CD14-positive monocyte (primary cell): ENCODE results near the gene SDK1. TPM values are rescaled to one million over a fixed set of nuclear protein-coding genes. Genes with fewer than 3 reads are reported as not detected.

Source experiments
- DNase-seq, 3 donors: peaks; one replicate each; pipeline ENCODE4 v3.0.0-alpha.2; 2011 to 2022
- H2AFZ ChIP-seq: 2 replicates; pipeline ENCODE4 v1.6.0; 2012; ENCODE audit warnings: mild to moderate bottlenecking, low read depth, low read length, inconsistent platforms; ENCODE audit not compliant: insufficient read depth, poor library complexity, severe bottlenecking
- H3K27ac ChIP-seq, 2 donors: 1 replicate in 1 of 2; 2 replicates in 1 of 2; pipeline ENCODE4 v1.5.1; 2012 to 2013; ENCODE audit warnings: low read length in 2 of 2, control low read depth in 1 of 2, inconsistent platforms in 1 of 2, low read depth in 1 of 2, mild to moderate bottlenecking in 1 of 2
- H3K27me3 ChIP-seq, 2 donors: one replicate each; pipeline versions ENCODE4 v1.6.0 to v1.6.1; 2011 to 2013; ENCODE audit warnings: low read length in 2 of 2; ENCODE audit not compliant: control insufficient read depth in 2 of 2, insufficient read depth in 2 of 2
- H3K36me3 ChIP-seq, 2 donors: replicated peaks in 1 of 2; 1 replicate in 1 of 2; 2 replicates in 1 of 2; pipeline versions ENCODE4 v1.5.1 to v1.6.1; 2012 to 2013; ENCODE audit warnings: low read length in 2 of 2, control low read depth in 1 of 2, inconsistent platforms in 1 of 2, mild to moderate bottlenecking in 1 of 2; ENCODE audit not compliant: insufficient read depth in 2 of 2, control insufficient read depth in 1 of 2
- H3K4me1 ChIP-seq, 2 donors: 1 replicate in 1 of 2; 2 replicates in 1 of 2; pipeline versions ENCODE4 v1.5.1 to v1.6.1; 2012 to 2013; ENCODE audit warnings: low read length in 2 of 2, control low read depth in 1 of 2, inconsistent platforms in 1 of 2, mild to moderate bottlenecking in 1 of 2, moderate library complexity in 1 of 2; ENCODE audit not compliant: insufficient read depth in 2 of 2, control insufficient read depth in 1 of 2
- H3K4me2 ChIP-seq: replicated peaks from 2 replicates; pipeline ENCODE3; 2012; ENCODE audit warnings: low read length, moderate library complexity, mild to moderate bottlenecking; ENCODE audit not compliant: poor library complexity, severe bottlenecking; ENCODE audit errors: extremely low read depth
- H3K4me3 ChIP-seq, 3 experiments: fragments of 200-600 bp in 1 of 3; sonication (generic) in 1 of 3; replicated peaks in 1 of 3; 1 replicate in 2 of 3; 2 replicates in 1 of 3; pipeline ENCODE4 v1.5.1; 2011 to 2013; ENCODE audit warnings: low read length in 3 of 3, mild to moderate bottlenecking in 3 of 3, control low read depth in 2 of 3, low read depth in 2 of 3, inconsistent platforms in 1 of 3, moderate library complexity in 1 of 3
- H3K79me2 ChIP-seq: 2 replicates; pipeline ENCODE4 v1.6.0; 2012; ENCODE audit warnings: mild to moderate bottlenecking, control low read depth, inconsistent platforms, low read length, moderate library complexity; ENCODE audit not compliant: insufficient read depth
- H3K9ac ChIP-seq: 2 replicates; pipeline ENCODE4 v1.6.0; 2017; ENCODE audit warnings: low read length, mild to moderate bottlenecking; ENCODE audit not compliant: insufficient read depth, poor library complexity, severe bottlenecking
- H3K9me3 ChIP-seq, 2 donors: replicated peaks in 1 of 2; 1 replicate in 1 of 2; 2 replicates in 1 of 2; pipeline versions ENCODE4 v1.5.1 to v1.6.1; 2012 to 2013; ENCODE audit warnings: low read length in 2 of 2, control low read depth in 1 of 2; ENCODE audit not compliant: control insufficient read depth in 1 of 2, insufficient read depth in 1 of 2
- H4K20me1 ChIP-seq: 2 replicates; pipeline ENCODE4 v1.6.0; 2012; ENCODE audit warnings: mild to moderate bottlenecking, low read length, control low read depth, moderate library complexity; ENCODE audit not compliant: insufficient read depth
- H3K27ac Mint-ChIP-seq, 7 donors: one replicate each; pipeline ENCODE4 v1.8.0; 2020; ENCODE audit warnings: mild to moderate bottlenecking in 7 of 7, mixed read lengths in 7 of 7, moderate library complexity in 6 of 7, inconsistent platforms in 2 of 7
- H3K27me3 Mint-ChIP-seq, 3 donors: one replicate each; pipeline ENCODE4 v1.8.0; 2021 to 2022; ENCODE audit warnings: low read depth in 3 of 3, mild to moderate bottlenecking in 3 of 3, mixed read lengths in 3 of 3, moderate library complexity in 3 of 3, inconsistent platforms in 1 of 3
- H3K36me3 Mint-ChIP-seq, 2 donors: one replicate each; pipeline ENCODE4 v1.8.0; 2020; ENCODE audit warnings: mixed read lengths in 2 of 2, inconsistent platforms in 1 of 2, mild to moderate bottlenecking in 1 of 2
- H3K4me1 Mint-ChIP-seq: one replicate; pipeline ENCODE4 v1.8.0; 2020; ENCODE audit warnings: mild to moderate bottlenecking, mixed read lengths
- H3K4me3 Mint-ChIP-seq, 2 donors: one replicate each; pipeline ENCODE4 v1.8.0; 2020; ENCODE audit warnings: mild to moderate bottlenecking in 2 of 2, mixed read lengths in 2 of 2, moderate library complexity in 1 of 2
- H3K9me3 Mint-ChIP-seq, 7 donors: one replicate each; pipeline ENCODE4 v1.8.0; 2020 to 2022; ENCODE audit warnings: mixed read lengths in 7 of 7, mild to moderate bottlenecking in 6 of 7, moderate library complexity in 6 of 7, inconsistent platforms in 2 of 7
- WGBS: methylation state at CpG from one replicate; pipeline ENCODE4 v1.1.5; 2013; ENCODE audit warnings: missing lambda C conversion rate; ENCODE audit not compliant: insufficient coverage; 5-methylcytosine and 5-hydroxymethylcytosine counted together
- intact Hi-C, 2 donors: fragments of 100-400 bp; cut with micrococcal nuclease; formaldehyde crosslinking; loops; one replicate each; pipeline versions ENCODE4 v1.15.0 to v1.15.1; 2023
- polyA plus RNA-seq, 3 donors: library from polyadenylated mRNA; depleted of rRNA in 1 of 3; unstranded in 2 of 3; stranded (reverse) in 1 of 3; fragments of 300-500 nt in 2 of 3; fragments of >200 nt in 1 of 3; fragmentation: Illumina TruSeq in 2 of 3; gene quantifications; 1 replicate in 2 of 3; 2 replicates in 1 of 3; pipeline ENCODE4 v1.2.3, GENCODE V29; 2012 to 2021
- TF ChIP-seq, protein P1 (sequence below): fragments of 200-600 bp; IDR thresholded peaks from one replicate; pipeline ENCODE4 v1.8.0; 2022; ENCODE audit warnings: antibody characterized with exemption, mild to moderate bottlenecking

The SDK1 gene
- polyA plus RNA-seq, 3 donors = 0.01 TPM; not detected in 2

DNA sequence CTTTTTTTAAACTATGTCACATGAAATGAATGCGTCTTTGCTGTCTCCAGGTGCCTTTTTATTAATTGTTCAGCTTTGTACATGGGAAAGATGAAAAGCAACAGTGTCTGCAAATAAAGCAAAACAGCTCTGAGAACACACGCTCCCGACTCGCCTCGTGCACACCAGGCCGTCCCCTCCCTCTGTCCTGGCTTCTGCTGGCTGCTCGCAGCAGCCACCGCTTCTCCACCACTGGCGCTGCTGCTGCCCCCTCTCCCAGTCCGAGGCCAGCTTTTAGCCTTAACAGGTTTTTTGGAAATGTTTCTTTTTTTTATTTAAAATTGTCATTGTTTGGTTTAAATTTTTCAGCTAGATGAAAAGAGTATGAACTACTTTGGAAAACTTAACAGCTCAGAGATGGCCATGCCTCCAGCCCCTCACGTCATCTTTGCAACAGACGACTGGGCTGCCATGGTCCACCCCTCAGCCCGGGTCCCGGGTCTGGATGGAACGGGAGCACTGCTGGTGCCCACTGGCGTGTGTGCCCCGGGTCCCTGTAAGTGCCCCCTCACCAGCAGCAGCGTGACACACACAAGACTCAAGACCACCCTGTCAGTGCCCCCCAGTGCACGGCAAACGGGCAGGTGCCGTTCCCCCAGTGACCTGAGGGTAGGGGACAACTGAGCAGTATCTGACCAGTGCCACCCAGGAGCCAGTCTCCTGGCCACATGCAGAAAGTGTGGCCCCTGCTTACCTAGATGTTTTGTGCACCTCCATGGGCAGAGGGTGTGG, 965.4 kb downstream of the SDK1 start:
- H3K4me1 Mint-ChIP-seq = no peaks in the 10 kb centered on the region
- H3K79me2 ChIP-seq = no peaks in the 10 kb centered on the region
- no peak overlapping the region for H2AFZ ChIP-seq
- H3K4me3 Mint-ChIP-seq = peak overlapping the region in 1 of 2 donors; percentile 26
- no peaks in the 10 kb centered on the region for H3K36me3 ChIP-seq
- intact Hi-C loops = no loop called here
- peaks cover 7 to 22% of the 10 kb centered on the region in 2 donors for H3K9me3 ChIP-seq
- 88% methylated on average over 19 of the region's 21 CpGs for WGBS
- H4K20me1 ChIP-seq = no peaks in the 10 kb centered on the region
- H3K9ac ChIP-seq = no peak overlapping the region
- H3K27me3 ChIP-seq = no peaks in the 10 kb centered on the region
- no peak overlapping the region for H3K27ac ChIP-seq
- no peak overlapping the region for H3K27ac Mint-ChIP-seq
- no peaks in the 10 kb centered on the region for H3K4me1 ChIP-seq
- H3K4me3 ChIP-seq = no peak overlapping the region
- no peaks in the 10 kb centered on the region for H3K36me3 Mint-ChIP-seq
- TF ChIP-seq, protein P1, sequence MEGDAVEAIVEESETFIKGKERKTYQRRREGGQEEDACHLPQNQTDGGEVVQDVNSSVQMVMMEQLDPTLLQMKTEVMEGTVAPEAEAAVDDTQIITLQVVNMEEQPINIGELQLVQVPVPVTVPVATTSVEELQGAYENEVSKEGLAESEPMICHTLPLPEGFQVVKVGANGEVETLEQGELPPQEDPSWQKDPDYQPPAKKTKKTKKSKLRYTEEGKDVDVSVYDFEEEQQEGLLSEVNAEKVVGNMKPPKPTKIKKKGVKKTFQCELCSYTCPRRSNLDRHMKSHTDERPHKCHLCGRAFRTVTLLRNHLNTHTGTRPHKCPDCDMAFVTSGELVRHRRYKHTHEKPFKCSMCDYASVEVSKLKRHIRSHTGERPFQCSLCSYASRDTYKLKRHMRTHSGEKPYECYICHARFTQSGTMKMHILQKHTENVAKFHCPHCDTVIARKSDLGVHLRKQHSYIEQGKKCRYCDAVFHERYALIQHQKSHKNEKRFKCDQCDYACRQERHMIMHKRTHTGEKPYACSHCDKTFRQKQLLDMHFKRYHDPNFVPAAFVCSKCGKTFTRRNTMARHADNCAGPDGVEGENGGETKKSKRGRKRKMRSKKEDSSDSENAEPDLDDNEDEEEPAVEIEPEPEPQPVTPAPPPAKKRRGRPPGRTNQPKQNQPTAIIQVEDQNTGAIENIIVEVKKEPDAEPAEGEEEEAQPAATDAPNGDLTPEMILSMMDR = no peak
- H3K27me3 Mint-ChIP-seq = peaks cover 6 to 23% (median 10%) of the 10 kb centered on the region in 3 donors
- DNase-seq = no peak
- H3K9me3 Mint-ChIP-seq = peaks cover 10 to 23% (median 14%) of the 10 kb centered on the region in 7 donors
- no peak overlapping the region for H3K4me2 ChIP-seq

DNA sequence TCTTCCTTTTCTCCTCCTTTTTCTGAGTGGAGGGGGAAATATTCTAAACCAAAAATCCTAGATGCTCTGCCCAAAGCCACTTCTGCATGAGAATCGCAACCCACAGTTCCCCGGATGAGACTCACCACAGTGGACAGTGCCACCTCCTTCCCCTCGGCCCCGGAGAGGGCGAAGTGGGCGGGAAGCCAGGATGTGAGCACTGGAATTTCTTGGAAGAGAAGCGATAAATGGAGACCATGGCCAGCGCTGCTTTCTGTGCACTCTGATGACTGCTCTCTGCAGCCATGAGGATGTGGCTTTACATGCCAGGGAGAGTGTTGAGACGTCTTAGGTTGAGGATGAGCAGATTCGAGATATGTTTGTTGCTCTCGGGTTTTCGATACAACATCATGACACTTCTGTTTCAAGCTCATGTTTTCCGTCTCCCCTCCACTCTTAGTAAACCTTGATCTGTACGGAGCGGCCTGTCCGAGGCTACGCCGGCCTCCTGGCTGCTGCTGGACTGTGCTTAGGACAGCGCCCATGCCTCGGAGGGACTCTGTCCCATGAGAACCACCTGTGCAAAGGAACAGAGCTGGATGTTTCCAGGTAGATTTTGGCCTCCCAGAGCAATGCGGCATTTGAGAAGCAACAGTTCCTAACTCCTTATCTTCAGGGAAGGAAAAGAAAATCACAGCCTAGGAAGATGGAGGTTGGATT, 966.4 kb downstream of the SDK1 start:
- H3K9me3 ChIP-seq = peaks cover 14 to 29% of the 10 kb centered on the region in 2 donors
- no peaks in the 10 kb centered on the region for H3K27me3 ChIP-seq
- no peak overlapping the region for H3K4me2 ChIP-seq
- DNase-seq = no peak
- Mint-ChIP-seq H3K27me3 (peaks cover 6 to 23% (median 11%) of the 10 kb centered on the region in 3 donors), H3K4me1 (no peaks in the 10 kb centered on the region), H3K36me3 (no peaks in the 10 kb centered on the region), H3K27ac (no peak overlapping the region), H3K4me3 (no peak overlapping the region), H3K9me3 (peaks cover 12 to 28% (median 17%) of the 10 kb centered on the region in 7 donors)
- TF ChIP-seq, protein P1 = no peak
- H3K4me3 ChIP-seq = no peak overlapping the region
- H3K9ac ChIP-seq = no peak overlapping the region
- intact Hi-C loops = no loop called here
- H3K79me2 ChIP-seq = no peaks in the 10 kb centered on the region
- 92% methylated on average over 14 of the region's 21 CpGs for WGBS
- H3K27ac ChIP-seq = no peak overlapping the region
- H3K4me1 ChIP-seq = no peaks in the 10 kb centered on the region
- no peak overlapping the region for H2AFZ ChIP-seq
- no peaks in the 10 kb centered on the region for H3K36me3 ChIP-seq
- no peaks in the 10 kb centered on the region for H4K20me1 ChIP-seq
